HG02571 (cell line): ENCODE data around the gene RBMS3.
"Not testable (repeated sequence)": the region's sequence is repeated elsewhere in the genome, so short reads cannot be mapped to it uniquely, and the experiment has no call there.

Source experiments
- ATAC-seq: cut with Tn5 transposase; IDR thresholded peaks from one replicate; pipeline ENCODE4 v1.9.1; 2021; ENCODE audit warnings: mild to moderate bottlenecking, moderate library complexity; ENCODE audit not compliant: unreplicated experiment

RBMS3 gene

GRCh38 chr3:29514912-29515311 is 234.0 kb downstream of the RBMS3 start:
- no peak for ATAC-seq

GRCh38 chr3:29515451-29515850 is 234.6 kb downstream of the RBMS3 start:
- no peak for ATAC-seq

- ATAC-seq: no peak
Observed at GRCh38 chr3:29516164-29516563, 235.3 kb downstream of the RBMS3 start.

- ATAC-seq: no peak
Observed at GRCh38 chr3:29520764-29521163, 239.9 kb downstream of the RBMS3 start.

GRCh38 chr3:29521293-29521692 is 240.4 kb downstream of the RBMS3 start:
- ATAC-seq: no peak

GRCh38 chr3:29521751-29522150 is 240.9 kb downstream of the RBMS3 start:
- no peak for ATAC-seq

- ATAC-seq: not testable (repeated sequence)
Observed at GRCh38 chr3:29524433-29524832, 243.6 kb downstream of the RBMS3 start.

GRCh38 chr3:29525254-29525881 is 244.5 kb downstream of the RBMS3 start:
- no peak for ATAC-seq

- ATAC-seq: no peak
Observed at GRCh38 chr3:29527246-29527645, 246.4 kb downstream of the RBMS3 start.

- no peak for ATAC-seq
Observed at GRCh38 chr3:29531644-29532043, 250.8 kb downstream of the RBMS3 start.

- no peak for ATAC-seq
Observed at GRCh38 chr3:29532473-29532872, 251.6 kb downstream of the RBMS3 start.

- no peak for ATAC-seq
Observed at GRCh38 chr3:29534006-29534405, 253.1 kb downstream of the RBMS3 start.

- ATAC-seq: no peak
Observed at GRCh38 chr3:29536016-29536758, 255.3 kb downstream of the RBMS3 start.

GRCh38 chr3:29537889-29538609 is 257.2 kb downstream of the RBMS3 start:
- no peak for ATAC-seq

- ATAC-seq: no peak
Observed at GRCh38 chr3:29538610-29538958, 257.7 kb downstream of the RBMS3 start.

- ATAC-seq: no peak
Observed at GRCh38 chr3:29540544-29540943, 259.7 kb downstream of the RBMS3 start.

GRCh38 chr3:29544701-29545363 is 264.0 kb downstream of the RBMS3 start:
- ATAC-seq: no peak

GRCh38 chr3:29545615-29546014 is 264.7 kb downstream of the RBMS3 start:
- no peak for ATAC-seq

- no peak for ATAC-seq
Observed at GRCh38 chr3:29552051-29552450, 271.2 kb downstream of the RBMS3 start.

GRCh38 chr3:29554566-29554965 is 273.7 kb downstream of the RBMS3 start:
- no peak for ATAC-seq

- ATAC-seq: no peak
Observed at GRCh38 chr3:29555590-29555989, 274.7 kb downstream of the RBMS3 start.

- ATAC-seq: no peak
Observed at GRCh38 chr3:29557186-29557585, 276.3 kb downstream of the RBMS3 start.
